Cardiac muscle cell (in vitro differentiated cells and primary cell): ENCODE measurements around the gene WRAP53. TPM values are rescaled to one million over a fixed set of nuclear protein-coding genes. Genes with fewer than 3 reads are reported as not detected.

Experiments used
- DNase-seq, 2 donors: peaks; one replicate each; pipeline versions ENCODE4 v3.0.0 to v3.0.0-alpha.2; 2010 to 2017; ENCODE audit warnings: low read depth in 1 of 2, low spot score in 1 of 2
- H3K27ac ChIP-seq: fragments of 200-600 bp; sonication (generic); 2 replicates; pipeline ENCODE4 v1.5.1; 2016
- H3K27me3 ChIP-seq: fragments of 200-600 bp; sonication (generic); 2 replicates; pipeline ENCODE4 v1.6.0; 2016; ENCODE audit warnings: control low read depth
- H3K36me3 ChIP-seq: fragments of 200-600 bp; sonication (generic); 2 replicates; pipeline ENCODE4 v1.5.1; 2016; ENCODE audit warnings: control low read depth
- H3K4me1 ChIP-seq: fragments of 200-600 bp; sonication (generic); 2 replicates; pipeline ENCODE4 v1.8.1; 2017; ENCODE audit warnings: low read depth, mild to moderate bottlenecking, mixed run types
- H3K4me3 ChIP-seq: fragments of 200-600 bp; sonication (generic); 2 replicates; pipeline ENCODE4 v1.5.1; 2016; ENCODE audit warnings: mild to moderate bottlenecking
- H3K9me3 ChIP-seq: fragments of 200-600 bp; sonication (generic); 2 replicates; pipeline ENCODE4 v1.5.1; 2017; ENCODE audit warnings: low read depth, mild to moderate bottlenecking, control low read depth
- CTCF ChIP-seq: IDR thresholded peaks from 2 replicates; pipeline ENCODE4 v1.5.1; 2012; ENCODE audit warnings: low read depth, mild to moderate bottlenecking, low read length
- polyA plus RNA-seq: library from polyadenylated mRNA; unstranded; fragments of >200 nt; fragmentation: Nextera tagmentation; extraction: Ambion mirVana; gene quantifications from 2 replicates; pipeline ENCODE4 v1.2.1, GENCODE V29; 2016
- total RNA-seq: library from RNA; depleted of rRNA; stranded (reverse); fragments of >200 nt; gene quantifications from 2 replicates; pipeline ENCODE4 v1.2.3, GENCODE V29; 2016

Gene WRAP53
- total and polyA plus RNA-seq, 2 experiments from 2014 or later = 11.5 to 17.2 TPM

- no peak for TF ChIP-seq CTCF
- no peaks in the 10 kb centered on the region for H3K9me3 ChIP-seq
- H3K27me3 ChIP-seq = no peaks in the 10 kb centered on the region
- H3K4me3 ChIP-seq = no peak overlapping the region
- DNase-seq = no peak
- H3K27ac ChIP-seq = no peak overlapping the region
- H3K36me3 ChIP-seq = no peaks in the 10 kb centered on the region
- peaks cover 20% of the 10 kb centered on the region for H3K4me1 ChIP-seq
Observed at GRCh38 chr17:7707858-7708750, 19.8 kb downstream of the WRAP53 start.

GRCh38 chr17:7709031-7709430, 20.8 kb downstream of the WRAP53 start:
- no peak for TF ChIP-seq CTCF
- Histone ChIP-seq H3K9me3 (no peaks in the 10 kb centered on the region), H3K4me3 (no peak overlapping the region), H3K27me3 (no peaks in the 10 kb centered on the region), H3K27ac (no peak overlapping the region), H3K36me3 (no peaks in the 10 kb centered on the region), H3K4me1 (peaks cover 17% of the 10 kb centered on the region)
- DNase-seq = no peak

- H3K9me3 ChIP-seq = no peaks in the 10 kb centered on the region
- H3K27ac ChIP-seq = no peak overlapping the region
- H3K27me3 ChIP-seq = no peaks in the 10 kb centered on the region
- H3K36me3 ChIP-seq = no peaks in the 10 kb centered on the region
- H3K4me1 ChIP-seq = peaks cover 11% of the 10 kb centered on the region
- DNase-seq = no peak
- no peak overlapping the region for H3K4me3 ChIP-seq
- no peak for TF ChIP-seq CTCF
Observed at GRCh38 chr17:7710301-7710700, 22.0 kb downstream of the WRAP53 start.

GRCh38 chr17:7711051-7711755, 22.9 kb downstream of the WRAP53 start:
- DNase-seq = no peak
- Histone ChIP-seq H3K27me3 (no peaks in the 10 kb centered on the region), H3K9me3 (no peaks in the 10 kb centered on the region), H3K4me1 (peaks cover 9% of the 10 kb centered on the region), H3K4me3 (no peak overlapping the region), H3K36me3 (no peaks in the 10 kb centered on the region), H3K27ac (no peak overlapping the region)
- TF ChIP-seq CTCF = no peak

- no peaks in the 10 kb centered on the region for H3K36me3 ChIP-seq
- no peak overlapping the region for H3K4me3 ChIP-seq
- DNase-seq = no peak
- H3K27ac ChIP-seq = no peak overlapping the region
- no peak for TF ChIP-seq CTCF
- H3K9me3 ChIP-seq = no peaks in the 10 kb centered on the region
- H3K4me1 ChIP-seq = no peaks in the 10 kb centered on the region
- no peaks in the 10 kb centered on the region for H3K27me3 ChIP-seq
Observed at GRCh38 chr17:7712111-7712771, 24.0 kb downstream of the WRAP53 start.
